HG03469 (cell line): ENCODE data around the gene ADGRA1.

Source experiments
- ATAC-seq: cut with Tn5 transposase; IDR thresholded peaks from one replicate; pipeline ENCODE4 v1.9.1; 2021; ENCODE audit warnings: mild to moderate bottlenecking, moderate library complexity, moderate number of reproducible peaks; ENCODE audit not compliant: unreplicated experiment

Gene ADGRA1

GRCh38 chr10:133093291-133093690, 5.6 kb downstream of the ADGRA1 start:
- ATAC-seq, result no peak

- no peak for ATAC-seq
Measured at GRCh38 chr10:133094286-133094685, 6.6 kb downstream of the ADGRA1 start.

- no peak for ATAC-seq
Measured at GRCh38 chr10:133094866-133095265, 7.1 kb downstream of the ADGRA1 start.

- ATAC-seq, result no peak
Measured at GRCh38 chr10:133095586-133095985, 7.9 kb downstream of the ADGRA1 start.

DNA sequence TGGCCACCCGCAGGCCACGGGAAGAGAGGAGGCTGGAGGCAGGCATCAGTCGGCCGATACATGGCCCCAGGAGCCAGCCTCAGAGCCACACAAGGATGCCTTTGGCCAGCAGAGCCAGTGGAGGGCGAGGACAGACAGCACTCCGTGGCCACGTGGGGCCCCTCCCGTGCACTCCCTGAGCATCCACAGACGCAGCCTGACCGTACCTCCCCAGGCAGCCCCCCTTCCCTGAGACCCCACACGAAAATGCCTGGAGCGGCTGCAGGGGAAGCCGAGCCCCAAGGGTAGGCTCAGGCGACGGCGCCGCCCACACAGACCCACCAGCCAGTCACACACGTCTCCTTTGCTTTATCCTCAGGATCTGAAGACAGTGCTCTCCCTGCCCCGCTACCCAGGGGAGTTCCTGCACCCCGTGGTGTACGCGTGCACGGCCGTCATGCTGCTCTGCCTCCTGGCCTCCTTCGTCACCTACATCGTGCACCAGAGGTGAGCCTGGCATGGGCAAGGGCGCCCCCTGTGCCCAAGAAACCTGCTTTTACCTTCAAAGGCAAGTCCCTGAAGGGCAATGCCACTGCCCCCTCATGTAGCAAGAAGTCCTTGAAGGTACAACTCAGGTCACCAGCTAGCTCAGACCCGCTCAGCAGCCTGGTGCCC, 9.0 kb downstream of the ADGRA1 start:
- no peak for ATAC-seq

DNA sequence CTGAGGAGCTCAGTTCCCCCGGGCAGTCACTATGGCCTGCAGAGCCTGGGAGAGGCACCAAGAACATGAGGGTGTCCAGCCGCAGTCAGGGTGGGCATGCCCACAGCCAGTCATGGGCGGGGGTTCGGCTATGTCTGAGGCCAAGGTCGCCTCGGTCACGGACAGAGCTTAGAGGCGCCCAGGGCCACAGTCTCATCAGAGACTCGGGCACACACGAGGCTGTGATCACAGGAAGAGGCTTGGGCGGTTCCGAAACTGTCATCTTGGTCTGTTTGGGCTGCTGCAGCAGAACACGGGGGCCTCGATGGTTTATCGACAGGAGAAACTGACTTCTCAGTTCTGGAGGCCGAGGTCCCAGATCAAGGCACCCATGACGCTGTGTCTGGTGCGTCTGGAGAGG, 9.7 kb downstream of the ADGRA1 start:
- ATAC-seq, result no peak

DNA sequence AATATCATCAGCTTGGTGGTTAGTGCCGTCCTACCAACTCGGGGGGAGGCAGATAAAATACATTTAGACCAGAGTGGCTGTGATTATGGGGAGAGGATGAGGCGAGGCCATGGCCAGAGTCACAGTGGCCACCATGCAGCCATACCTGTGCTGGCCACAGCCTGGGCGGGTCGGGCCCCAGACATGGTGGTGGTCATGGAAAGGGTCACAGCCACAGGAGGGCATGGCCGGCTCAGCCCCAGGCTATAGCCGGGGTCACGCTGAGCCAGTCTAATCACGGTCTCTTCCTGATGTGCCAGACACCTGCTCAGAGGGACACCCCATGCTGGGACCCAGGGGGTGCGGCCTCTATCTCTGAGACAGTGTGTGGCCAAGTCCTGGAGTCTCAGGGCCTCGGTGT, 10.2 kb downstream of the ADGRA1 start:
- no peak for ATAC-seq

GRCh38 chr10:133098426-133099124, 10.9 kb downstream of the ADGRA1 start:
- ATAC-seq, result no peak

DNA sequence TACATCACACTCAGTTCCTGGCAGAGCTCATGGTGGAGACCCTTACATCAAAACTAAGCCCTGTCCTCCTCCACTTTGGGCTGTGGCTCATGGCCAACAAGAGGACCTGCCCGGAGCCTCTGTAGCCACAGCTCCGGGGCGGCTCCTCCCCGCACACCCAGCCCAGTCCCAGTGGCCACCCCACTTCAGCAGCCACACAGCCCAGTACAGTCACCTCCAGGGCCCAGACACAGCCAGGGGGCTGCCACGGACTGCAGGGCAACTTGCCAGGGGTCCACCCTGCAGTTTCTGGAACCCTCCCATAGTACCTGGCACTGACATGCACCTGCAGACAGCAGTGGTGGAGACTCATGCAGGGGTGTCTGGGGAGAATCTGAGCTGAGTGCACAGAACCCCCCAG, 11.8 kb downstream of the ADGRA1 start:
- no peak for ATAC-seq

GRCh38 chr10:133100186-133100585, 12.5 kb downstream of the ADGRA1 start:
- no peak for ATAC-seq

- no peak for ATAC-seq
Measured at GRCh38 chr10:133100706-133101415, 13.1 kb downstream of the ADGRA1 start.

DNA sequence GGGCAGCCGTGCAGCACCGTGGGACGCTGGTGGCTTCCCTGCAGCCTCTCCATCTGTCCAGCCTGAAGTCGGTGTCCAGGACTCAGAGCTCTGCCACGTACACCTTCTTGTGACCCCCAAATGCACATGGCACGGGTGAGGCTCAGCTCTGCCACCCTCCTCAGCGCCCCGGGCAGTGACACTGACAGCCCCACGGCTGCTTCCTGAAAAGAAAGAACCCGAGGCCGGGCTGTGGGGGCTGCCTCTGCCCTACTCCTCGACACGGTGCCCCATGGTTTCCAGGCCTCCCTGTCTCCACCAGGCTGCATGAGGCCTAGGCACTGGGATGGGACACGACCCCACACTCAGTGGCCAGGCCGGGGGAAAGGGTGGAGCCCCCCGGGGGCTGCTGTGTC, 13.7 kb downstream of the ADGRA1 start:
- no peak for ATAC-seq

DNA sequence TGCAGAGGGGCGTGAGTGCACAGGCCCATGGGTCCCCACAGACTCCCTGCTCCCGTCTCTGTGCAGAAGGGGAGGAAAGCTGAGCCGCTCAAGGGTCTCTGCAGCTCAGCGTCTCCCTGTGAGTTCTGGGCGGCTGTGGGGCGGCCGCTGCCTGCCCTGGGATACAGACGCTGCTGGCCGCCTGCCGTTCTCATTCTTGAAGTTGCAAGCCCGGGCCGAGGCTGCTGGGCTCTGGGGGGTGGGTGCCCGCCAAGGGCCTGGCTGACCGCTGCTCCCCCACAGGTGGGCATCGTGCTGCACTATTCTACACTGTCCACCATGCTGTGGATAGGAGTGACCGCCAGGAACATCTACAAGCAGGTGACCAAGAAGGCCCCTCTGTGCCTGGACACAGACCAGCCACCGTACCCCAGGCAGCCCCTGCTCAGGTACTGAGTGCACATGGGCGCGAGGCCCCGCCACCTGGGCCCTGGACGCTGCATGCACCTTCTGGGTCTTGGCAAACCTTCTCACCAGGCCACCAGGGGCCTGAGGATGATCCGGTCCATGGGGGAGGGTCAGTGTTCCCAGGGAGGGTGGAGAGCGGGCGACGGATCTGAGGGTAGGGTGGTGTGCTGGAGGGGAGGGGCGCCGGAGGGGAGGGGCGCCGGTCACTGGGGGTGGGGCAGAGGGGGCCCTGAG, 14.8 kb downstream of the ADGRA1 start:
- ATAC-seq, result no peak

DNA sequence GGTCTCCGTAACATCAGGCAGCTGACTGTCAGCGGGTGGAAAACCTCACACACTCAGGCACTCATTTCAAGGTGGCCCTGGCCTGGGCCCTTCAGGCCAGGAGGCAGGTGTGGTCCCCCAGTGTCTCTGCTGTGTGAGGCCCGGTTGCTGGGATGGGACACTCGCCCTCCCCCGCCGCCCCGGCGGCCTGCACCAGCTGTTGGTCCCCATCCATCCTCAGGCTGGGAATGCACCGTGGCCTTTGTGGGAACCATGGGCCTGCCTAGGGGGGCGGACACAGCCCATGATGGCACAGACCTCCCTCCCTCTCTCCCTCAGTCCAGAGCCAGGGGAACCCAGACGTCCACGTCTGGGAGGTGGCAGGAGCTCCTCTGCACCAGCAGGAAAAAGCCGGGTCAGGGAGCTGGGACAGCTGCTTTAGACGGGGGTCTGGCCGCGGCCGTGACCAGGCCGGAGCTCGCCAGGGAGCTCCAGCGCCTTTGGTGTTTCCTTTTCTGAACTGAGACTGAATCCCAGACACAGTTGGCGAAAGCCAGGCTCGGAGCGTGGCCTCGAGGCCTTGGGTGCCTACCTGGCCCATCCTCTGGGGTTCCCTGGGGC, 15.7 kb downstream of the ADGRA1 start:
- ATAC-seq, result no peak

DNA sequence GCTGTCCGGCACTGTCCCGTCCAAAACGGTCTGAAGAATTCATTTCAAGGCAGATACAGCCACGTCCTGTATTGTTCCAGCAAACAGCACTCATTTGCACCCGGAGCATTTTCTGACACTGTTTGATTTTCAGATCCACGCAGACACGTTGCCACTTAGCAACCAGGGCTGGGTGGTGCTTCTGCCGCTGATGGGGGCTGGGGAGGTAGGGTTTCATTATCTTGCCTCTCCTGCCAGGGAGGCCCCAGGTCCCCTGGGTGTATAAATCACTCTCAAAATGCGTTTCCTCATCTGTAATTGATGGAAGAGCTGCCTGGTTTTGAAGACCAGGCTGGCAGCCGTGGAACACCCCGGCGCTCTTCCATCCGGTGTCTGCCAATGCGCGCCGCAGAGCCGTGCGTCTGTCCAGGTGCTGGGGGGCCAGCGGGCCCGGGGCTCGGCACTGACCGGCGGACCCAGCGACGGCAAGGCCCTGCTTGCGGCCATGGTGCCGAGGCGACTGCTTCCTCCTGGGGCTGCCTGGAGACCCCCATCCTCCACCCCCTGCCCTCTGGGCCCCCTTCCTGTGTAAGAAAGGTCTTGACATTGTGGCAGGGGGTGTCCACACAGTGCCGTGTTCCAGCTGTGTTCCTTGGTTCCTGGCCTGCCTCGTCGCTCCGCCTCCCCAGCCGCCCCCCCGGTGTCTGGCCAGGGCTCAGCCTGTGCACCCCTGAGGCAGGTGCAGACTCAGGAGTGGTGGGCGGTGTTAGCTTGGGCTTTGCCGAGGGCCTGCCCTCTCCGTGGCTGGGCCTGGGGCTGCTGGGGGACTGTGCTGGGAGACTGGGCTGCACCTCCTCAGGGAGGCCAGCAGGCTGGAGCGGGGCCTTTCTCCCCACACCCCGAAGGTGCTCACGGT, 16.6 kb downstream of the ADGRA1 start:
- ATAC-seq, result no peak

- no peak for ATAC-seq
Measured at GRCh38 chr10:133104963-133105640, 17.4 kb downstream of the ADGRA1 start.

DNA sequence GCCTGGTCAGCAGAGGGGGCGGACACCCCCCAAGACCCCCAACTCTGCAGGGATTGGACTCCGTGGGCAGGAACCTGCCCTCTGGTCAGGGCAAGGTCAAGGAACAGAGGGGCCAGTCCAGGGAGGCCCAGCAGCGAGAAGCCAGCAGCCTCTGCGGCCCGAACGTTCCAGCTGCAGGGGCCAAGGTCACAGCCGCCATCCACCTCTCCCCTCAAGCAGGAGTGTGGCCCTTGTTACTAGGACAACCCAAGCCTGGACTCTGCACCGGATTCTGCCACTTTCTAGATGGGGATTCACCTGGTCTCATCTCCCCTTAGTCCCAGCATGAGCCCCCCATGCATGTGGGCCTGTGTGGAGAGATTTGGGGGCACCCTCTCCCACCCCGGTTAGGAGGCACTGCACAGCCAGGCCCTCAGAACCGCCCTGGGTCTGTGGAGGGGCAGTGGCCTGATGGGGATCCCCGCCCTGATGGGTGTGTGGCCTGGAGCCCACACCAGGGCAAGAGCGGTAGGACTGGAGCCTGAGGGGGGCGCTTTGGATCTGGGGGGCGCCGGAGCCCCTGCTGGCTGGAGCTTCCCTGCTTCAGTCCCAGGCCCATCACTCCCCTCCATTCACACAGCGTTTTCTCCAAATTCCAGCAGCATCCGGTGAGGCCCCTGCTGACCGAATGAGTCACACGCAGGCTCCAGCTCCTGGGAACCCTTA, 18.1 kb downstream of the ADGRA1 start:
- no peak for ATAC-seq

- ATAC-seq, result no peak
Measured at GRCh38 chr10:133106516-133106915, 18.8 kb downstream of the ADGRA1 start.

DNA sequence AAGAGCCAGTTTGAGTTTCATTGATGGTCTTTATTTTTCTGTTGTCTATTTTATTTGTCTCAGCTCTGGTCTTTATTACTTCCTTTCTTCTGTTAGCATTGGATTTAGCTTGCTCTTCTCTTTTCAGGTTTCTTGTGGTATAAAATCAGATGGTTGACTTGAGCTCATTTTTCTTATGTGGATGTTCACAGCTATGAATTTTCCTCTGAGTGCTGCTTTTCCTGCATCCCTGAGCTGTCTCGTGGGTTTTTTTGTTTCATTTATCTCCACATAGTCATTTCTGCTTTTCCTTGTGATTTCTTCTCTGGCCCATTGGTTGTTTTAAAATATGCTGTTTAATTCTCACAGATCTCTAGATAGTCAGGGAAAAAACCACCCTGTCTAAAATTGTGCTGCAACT, 19.7 kb downstream of the ADGRA1 start:
- ATAC-seq, result no peak
